HPDE6-E6E7 (cell line): Measurements from ENCODE around the gene SLC12A4.
"Not testable (repeated sequence)": the region's sequence is repeated elsewhere in the genome, so short reads cannot be mapped to it uniquely, and the experiment has no call there.

ENCODE experiments used
- DNase-seq: peaks from one replicate; pipeline ENCODE4 v3.0.0; 2011; ENCODE audit warnings: missing footprints; ENCODE audit errors: extremely low spot score

SLC12A4 gene

GRCh38 chr16:67968400-67969253 lies at the start of gene SLC12A4:
SLC12A4 (minus strand) TSS chr16:67968637; CDS start chr16:67968553, 84 bp downstream.
- DNase-seq: peak; percentile 72

GRCh38 chr16:68015681-68016080 lies 47.2 kb upstream of the SLC12A4 start, which contains the start of gene DPEP2NB:
DPEP2NB (minus strand) TSS chr16:68015911; CDS start chr16:68015770, 141 bp downstream.
- no peak for DNase-seq

GRCh38 chr16:68013440-68013839 lies 45.0 kb upstream of the SLC12A4 start:
- DNase-seq: peak; percentile 48

DNA sequence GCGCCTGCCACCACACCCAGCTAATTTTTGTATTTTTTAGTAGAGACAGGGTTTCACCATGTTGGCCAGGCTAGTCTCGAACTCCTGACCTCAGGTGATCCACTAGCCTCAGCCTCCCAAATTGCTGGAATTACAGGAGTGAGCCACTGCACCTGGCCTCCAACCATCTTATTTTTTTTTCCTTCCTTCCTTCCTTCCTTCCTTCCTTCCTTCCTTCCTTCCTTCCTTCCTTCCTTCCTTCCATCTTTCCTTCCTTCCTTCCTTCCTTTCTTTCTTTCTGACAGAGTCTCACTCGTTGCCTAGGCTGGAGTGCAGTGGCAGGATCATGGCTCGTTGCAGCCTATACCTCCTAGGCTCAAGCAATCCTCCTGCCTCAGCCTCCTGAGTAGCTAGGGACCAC lies 41.4 kb upstream of the SLC12A4 start:
- DNase-seq: not testable (repeated sequence)

- no peak for DNase-seq
Observed at GRCh38 chr16:68009157-68009735, 40.8 kb upstream of the SLC12A4 start.

- DNase-seq: peak; percentile 90
Observed at GRCh38 chr16:68005786-68006286, 37.4 kb upstream of the SLC12A4 start.

- DNase-seq: no peak
Observed at GRCh38 chr16:68005211-68005610, 36.8 kb upstream of the SLC12A4 start.

DNA sequence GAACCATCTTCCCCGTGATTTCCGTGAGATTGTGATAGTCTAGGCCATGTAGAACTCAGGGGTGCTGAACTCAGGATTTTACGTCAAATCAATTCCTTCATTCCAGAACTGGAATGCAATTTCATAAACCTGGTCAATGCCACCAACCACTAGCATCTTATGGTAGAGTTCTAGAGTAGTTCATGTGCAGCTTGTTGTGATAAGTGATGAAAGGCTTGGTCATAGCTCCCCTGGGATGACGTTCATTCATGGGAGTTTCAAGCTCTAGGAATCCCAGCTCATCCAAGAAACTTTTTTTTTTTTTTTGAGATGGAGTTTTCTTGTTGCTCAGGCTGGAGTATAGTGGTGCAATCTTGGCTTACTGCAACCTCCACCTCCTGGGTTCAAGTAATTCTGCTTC lies 34.6 kb upstream of the SLC12A4 start:
- DNase-seq: no peak

GRCh38 chr16:68000450-68000849 lies 32.0 kb upstream of the SLC12A4 start:
- no peak for DNase-seq

GRCh38 chr16:67999985-68000384 lies 31.5 kb upstream of the SLC12A4 start:
- DNase-seq: no peak

DNA sequence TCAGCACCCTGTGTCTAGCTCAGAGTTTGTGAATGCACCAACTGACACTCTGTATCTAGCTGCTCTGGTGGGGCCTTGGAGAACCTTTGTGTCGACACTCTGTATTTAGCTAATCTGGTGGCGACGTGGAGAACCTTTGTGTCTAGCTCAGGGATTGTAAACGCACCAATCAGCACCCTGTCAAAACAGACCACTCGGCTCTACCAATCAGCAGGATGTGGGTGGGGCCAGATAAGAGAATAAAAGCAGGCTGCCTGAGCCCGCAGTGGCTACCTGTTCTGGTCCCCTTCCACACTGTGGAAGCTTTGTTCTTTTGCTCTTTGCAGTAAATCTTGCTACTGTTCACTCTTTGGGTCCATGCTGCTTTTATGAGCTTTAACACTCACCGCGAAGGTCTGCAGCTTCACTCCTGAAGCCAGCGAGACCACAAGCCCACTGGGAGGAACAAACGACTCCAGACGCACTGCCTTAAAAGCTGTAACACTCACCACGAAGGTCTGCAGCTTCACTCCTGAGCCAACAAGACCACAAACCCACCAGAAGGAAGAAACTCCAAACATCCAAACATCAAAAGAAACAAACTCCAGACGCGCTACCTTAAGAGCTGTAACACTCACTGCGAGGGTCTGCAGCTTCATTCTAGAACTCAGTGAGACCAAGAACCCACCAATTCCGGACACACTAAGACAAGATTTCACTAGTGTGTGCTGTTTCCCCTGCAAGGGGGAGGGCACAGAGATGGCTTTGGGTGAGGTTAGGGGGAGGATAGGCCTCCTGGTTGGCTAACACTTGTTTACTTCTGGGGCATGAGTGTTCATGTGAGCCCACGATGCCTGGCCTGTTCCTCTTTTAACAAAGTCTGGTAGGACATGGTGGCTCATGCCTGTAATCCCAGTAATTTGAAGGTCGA lies 30.6 kb upstream of the SLC12A4 start, which contains the start of gene DPEP2:
Gene DPEP2 (minus strand): TSS at position 706 of the 910 bp plus-strand sequence. CDS start 6,272 bp downstream, outside the sequence.
- not testable (repeated sequence) for DNase-seq

DNA sequence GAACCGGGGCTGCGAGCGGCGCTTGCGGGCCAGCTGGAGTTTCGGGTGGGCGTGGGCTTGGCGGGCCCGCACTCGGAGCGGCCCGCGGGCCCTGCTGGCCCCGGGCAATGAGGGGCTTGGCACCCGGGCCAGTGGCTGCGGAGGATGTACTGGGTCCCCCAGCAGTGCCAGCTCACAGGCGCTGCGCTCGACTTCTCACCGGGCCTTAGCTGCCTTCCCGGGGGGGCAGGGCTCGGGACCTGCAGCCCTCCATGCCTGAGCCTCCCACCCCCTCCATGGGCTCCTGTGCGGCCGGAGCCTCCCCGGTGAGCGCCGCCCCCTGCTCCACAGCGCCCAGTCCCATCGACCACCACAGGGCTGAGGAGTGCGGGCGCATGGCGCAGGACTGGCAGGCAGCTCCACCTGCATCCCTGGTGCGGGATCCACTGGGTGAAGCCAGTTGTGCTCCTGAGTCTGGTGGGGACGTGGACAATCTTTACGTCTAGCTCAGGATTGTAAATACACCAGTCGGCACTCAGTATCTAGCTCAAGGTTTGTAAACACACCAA lies 29.9 kb upstream of the SLC12A4 start:
- DNase-seq: not testable (repeated sequence)

DNA sequence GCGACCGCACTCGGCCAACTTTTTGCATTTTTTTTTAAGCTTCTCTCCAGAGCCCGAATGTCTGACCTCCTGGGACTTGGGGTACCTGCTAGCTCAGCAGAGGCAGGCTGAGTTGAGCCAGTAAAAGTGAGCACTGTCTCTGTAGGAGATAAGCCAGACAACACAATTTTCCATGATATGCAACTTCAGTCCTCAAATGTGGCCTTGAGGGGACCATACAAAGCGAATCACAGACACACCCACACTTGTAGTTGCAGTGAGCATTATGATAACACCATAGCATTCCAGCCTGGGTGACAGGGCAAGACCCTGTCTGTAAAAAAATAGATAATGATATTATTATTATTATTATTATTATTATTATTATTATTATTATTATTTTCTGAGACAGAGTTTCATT lies 28.2 kb upstream of the SLC12A4 start:
- DNase-seq: no peak

GRCh38 chr16:67995423-67995822 lies 27.0 kb upstream of the SLC12A4 start:
- DNase-seq: no peak

DNA sequence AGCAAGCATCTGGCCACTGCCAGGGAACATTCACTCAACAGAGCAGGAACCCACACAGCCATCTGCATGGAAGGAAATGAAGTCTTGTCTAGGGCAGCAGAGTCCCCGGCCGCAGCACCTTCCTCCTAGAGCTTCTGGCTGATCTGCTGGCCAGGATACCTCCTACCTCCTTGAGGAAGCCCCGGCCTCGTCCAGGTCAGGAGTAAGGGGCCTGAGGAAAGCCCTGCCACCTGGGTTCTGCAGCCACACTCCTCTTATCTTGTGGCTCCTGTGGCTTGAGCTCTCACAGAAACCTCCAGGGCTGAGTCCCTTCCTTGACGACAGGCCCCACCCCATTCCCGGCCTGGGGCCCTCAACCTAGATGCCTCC lies 25.6 kb upstream of the SLC12A4 start:
- DNase-seq: not testable (repeated sequence)

GRCh38 chr16:67993207-67994039 lies 25.0 kb upstream of the SLC12A4 start:
- DNase-seq: peak; percentile 80

GRCh38 chr16:67992661-67993206 lies 24.3 kb upstream of the SLC12A4 start:
- DNase-seq: no peak

DNA sequence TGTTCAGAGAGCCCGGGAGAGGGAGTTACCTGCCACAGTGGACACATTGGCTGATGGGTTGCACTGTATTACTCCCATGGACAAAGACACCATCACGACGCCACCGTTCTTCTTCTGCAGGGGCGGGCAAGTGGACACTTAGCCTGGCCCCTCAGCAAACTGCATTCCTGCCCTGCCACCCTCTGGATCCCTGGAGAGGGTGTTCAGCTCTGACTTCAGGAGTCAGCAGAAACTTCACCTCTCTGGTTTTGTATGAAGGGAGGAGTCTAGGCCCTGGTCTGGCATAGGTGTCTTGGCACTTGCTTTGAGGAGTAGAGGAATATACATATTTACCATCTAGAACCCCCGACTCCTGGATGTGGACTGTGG lies 21.6 kb upstream of the SLC12A4 start:
- DNase-seq: no peak

DNA sequence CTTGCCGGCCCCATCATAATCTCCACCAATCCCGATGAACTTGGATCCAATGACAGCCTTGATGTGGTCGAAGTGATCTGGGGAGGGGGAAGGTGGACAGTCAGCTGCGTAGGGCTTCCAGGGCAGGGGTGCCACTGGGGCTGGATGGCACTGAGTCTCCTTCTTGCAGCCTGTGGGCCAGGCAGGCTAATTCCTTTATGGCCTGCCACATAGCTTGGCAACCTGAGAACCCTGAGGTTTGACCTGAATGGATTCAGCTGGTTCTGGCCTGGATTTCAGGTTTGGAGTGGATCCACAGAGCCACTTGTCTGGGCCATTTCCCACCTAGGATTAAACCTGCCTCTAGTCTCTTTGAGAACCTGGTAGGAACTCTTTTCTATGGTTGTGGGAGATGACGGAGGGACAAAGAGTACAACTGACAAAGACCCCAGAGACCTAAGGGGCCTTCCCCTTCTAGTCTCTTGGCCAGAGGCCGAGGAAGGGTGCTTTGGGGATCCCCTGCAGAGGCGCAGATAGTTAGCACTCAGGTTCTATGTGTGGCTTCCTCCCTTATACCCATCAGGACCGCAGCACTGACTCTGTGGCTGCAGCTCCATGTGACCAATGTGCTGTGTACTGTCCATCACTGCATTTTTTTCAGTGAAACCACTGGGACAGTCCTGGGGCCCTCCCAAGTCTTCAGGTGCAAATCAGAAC lies 21.0 kb upstream of the SLC12A4 start:
- no peak for DNase-seq

DNA sequence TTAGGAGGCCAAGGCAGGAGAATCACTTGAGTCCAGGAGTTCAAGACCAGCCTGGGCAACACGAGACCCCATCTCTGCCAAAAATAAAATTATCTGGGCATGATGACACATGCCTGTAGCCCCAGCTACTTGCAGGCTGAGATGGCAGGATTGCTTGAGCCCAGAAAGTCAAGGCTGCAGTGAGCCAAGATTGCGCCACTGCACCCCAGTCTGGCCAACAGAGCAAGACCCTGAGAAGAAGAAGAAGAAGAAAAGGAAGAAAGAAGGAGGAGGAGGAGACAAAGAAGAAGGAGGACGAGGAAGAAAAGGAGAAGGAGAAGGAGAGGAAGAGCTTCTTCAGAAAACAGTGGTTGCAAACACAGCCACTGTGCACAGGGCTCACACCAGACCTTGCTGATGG lies 20.2 kb upstream of the SLC12A4 start:
- DNase-seq: no peak
